ENCODE measurements around the gene RGS13.
"Not testable (repeated sequence)": the region's sequence is repeated elsewhere in the genome, so short reads cannot be mapped to it uniquely, and the experiment has no call there.

Gene RGS13

DNA sequence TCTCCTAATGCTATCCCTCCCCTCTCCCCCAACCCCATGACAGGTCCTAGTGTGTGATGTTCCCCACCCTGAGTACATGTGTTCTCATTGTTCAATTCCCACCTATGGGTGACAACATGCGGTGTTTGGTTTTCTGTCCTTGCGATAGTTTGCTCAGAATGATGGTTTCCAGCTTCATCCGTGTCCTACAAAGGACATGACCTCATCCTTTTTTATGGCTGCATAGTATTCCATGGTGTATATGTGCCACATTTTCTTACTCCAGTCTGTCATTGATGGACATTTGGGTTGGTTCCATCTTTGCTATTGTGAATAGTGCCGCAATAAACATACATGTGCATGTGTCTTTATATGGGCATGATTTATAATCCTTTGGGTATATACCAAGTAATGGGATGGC lies 47.1 kb downstream of the RGS13 start:
- H3K4me3 ChIP-seq (ENCODE audit: low read length in 2 of 2); H3K4me1 ChIP-seq (ENCODE audit: control insufficient read depth, insufficient read depth, low read length); H3K9me3 ChIP-seq (ENCODE audit: control insufficient read depth in 2 of 2, low read length in 2 of 2); H3K27me3 ChIP-seq (ENCODE audit: control insufficient read depth in 1 of 2, insufficient read depth in 2 of 2, low read length in 2 of 2); H3K9ac ChIP-seq (ENCODE audit: low read length in 2 of 2); H3K36me3 ChIP-seq (ENCODE audit: control insufficient read depth in 2 of 2, insufficient read depth in 2 of 2, low read length in 2 of 2); H3K27ac ChIP-seq (ENCODE audit: low read length): not testable (repeated sequence)

DNA sequence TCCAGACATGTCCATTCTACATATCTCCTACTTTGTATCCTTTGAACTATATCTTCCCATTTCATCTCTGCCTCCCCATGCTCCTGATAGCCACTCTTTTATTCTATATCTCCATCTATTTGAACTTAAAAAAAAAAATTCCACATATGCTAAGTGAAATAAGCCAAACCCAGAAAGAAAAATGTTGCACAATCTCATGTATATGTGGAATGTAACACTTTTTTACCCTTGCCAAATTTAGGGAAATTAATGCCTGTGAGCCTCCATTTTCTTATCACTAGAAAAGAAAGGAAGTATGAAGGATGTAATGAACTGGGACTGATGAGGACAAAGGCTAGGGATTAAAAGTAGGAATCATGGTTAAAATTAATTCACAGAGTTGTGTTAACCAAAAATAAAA lies 53.5 kb downstream of the RGS13 start:
- H3K27ac ChIP-seq (ENCODE audit: low read length): no peak overlapping the region
- no peaks in the 10 kb centered on the region for H3K9me3 ChIP-seq (ENCODE audit: control insufficient read depth in 2 of 2, low read length in 2 of 2)
- no peaks in the 10 kb centered on the region for H3K36me3 ChIP-seq (ENCODE audit: control insufficient read depth in 2 of 2, insufficient read depth in 2 of 2, low read length in 2 of 2)
- no peak overlapping the region for H3K9ac ChIP-seq (ENCODE audit: low read length in 2 of 2)
- no peaks in the 10 kb centered on the region for H3K27me3 ChIP-seq (ENCODE audit: control insufficient read depth in 1 of 2, insufficient read depth in 2 of 2, low read length in 2 of 2)
- H3K4me1 ChIP-seq (ENCODE audit: control insufficient read depth, insufficient read depth, low read length): no peaks in the 10 kb centered on the region
- no peak overlapping the region for H3K4me3 ChIP-seq (ENCODE audit: low read length in 2 of 2)

DNA sequence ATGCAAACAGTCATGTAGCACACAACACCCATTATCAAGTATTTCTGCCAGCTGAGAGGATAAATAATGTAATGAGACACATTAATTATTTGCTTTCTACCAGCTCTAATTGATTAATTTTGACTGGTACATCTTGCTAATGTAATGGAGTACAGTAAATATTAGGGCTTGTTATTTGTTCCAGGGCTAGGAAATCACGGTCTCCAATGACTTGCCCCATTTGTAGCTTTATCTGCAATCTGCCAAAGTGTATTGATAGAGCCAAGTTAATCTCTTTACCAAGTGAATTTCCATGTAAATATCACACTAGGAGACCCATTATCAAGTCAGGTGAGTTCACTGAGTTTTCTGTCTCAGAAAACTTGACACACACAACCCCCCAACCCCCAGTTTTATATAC lies 55.1 kb downstream of the RGS13 start:
- no peaks in the 10 kb centered on the region for H3K27me3 ChIP-seq (ENCODE audit: control insufficient read depth in 1 of 2, insufficient read depth in 2 of 2, low read length in 2 of 2)
- no peaks in the 10 kb centered on the region for H3K4me1 ChIP-seq (ENCODE audit: control insufficient read depth, insufficient read depth, low read length)

DNA sequence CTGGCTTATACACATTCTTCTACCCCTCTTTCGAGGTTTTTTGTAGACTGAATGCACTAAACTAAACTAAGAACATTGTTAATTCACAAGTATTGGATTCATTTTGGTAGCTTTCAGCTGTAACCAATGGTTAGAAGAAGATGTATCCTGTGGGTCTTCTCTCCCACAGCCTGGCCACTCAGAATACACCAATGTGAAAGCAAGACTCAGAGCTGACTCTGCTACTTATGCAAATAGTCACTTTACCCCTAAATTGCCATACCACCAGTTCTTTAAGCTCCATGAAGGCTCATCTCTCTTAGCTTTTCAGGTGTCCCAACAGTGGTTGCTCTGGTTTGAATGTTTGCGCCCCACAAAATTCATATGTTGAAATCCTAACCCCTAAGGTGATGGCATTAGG lies 60.1 kb downstream of the RGS13 start:
- Histone ChIP-seq H3K27ac (ENCODE audit: low read length) (no peak overlapping the region), H3K4me3 (ENCODE audit: low read length in 2 of 2) (no peak overlapping the region), H3K36me3 (ENCODE audit: control insufficient read depth in 2 of 2, insufficient read depth in 2 of 2, low read length in 2 of 2) (no peaks in the 10 kb centered on the region), H3K9ac (ENCODE audit: low read length in 2 of 2) (no peak overlapping the region), H3K27me3 (ENCODE audit: control insufficient read depth in 1 of 2, insufficient read depth in 2 of 2, low read length in 2 of 2) (no peaks in the 10 kb centered on the region), H3K9me3 (ENCODE audit: control insufficient read depth in 2 of 2, low read length in 2 of 2) (no peaks in the 10 kb centered on the region), H3K4me1 (ENCODE audit: control insufficient read depth, insufficient read depth, low read length) (no peaks in the 10 kb centered on the region)

More for the DNA sequence above, 55.1 kb downstream of the RGS13 start:
- H3K9me3 ChIP-seq (ENCODE audit: control insufficient read depth in 2 of 2, low read length in 2 of 2): no peaks in the 10 kb centered on the region
- no peak overlapping the region for H3K4me3 ChIP-seq (ENCODE audit: low read length in 2 of 2)
- no peak overlapping the region for H3K27ac ChIP-seq (ENCODE audit: low read length)
- H3K9ac ChIP-seq (ENCODE audit: low read length in 2 of 2): no peak overlapping the region
- H3K36me3 ChIP-seq (ENCODE audit: control insufficient read depth in 2 of 2, insufficient read depth in 2 of 2, low read length in 2 of 2): no peaks in the 10 kb centered on the region

DNA sequence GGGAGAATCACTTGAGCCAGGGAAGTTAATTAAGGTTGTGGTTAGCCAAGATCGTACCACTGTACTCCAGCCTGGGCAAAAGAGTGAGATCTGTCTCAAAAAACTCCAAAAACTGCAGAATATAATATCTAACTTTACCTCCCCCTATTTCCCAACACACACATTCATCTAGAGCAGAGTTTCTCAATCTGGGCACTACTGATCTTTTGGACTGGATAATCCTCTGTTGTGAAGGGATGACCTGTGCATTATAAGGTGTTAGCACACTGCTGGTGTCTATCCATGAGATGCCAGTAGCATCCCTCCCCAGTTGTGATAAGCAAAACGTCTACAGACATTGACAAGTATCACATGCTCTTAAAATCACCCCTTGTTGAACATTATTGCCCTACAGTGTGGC lies 61.8 kb downstream of the RGS13 start:
- no peaks in the 10 kb centered on the region for H3K4me1 ChIP-seq (ENCODE audit: control insufficient read depth, insufficient read depth, low read length)
- no peaks in the 10 kb centered on the region for H3K27me3 ChIP-seq (ENCODE audit: control insufficient read depth in 1 of 2, insufficient read depth in 2 of 2, low read length in 2 of 2)
- H3K4me3 ChIP-seq (ENCODE audit: low read length in 2 of 2): no peak overlapping the region
- no peaks in the 10 kb centered on the region for H3K9me3 ChIP-seq (ENCODE audit: control insufficient read depth in 2 of 2, low read length in 2 of 2)
- no peak overlapping the region for H3K9ac ChIP-seq (ENCODE audit: low read length in 2 of 2)
- no peaks in the 10 kb centered on the region for H3K36me3 ChIP-seq (ENCODE audit: control insufficient read depth in 2 of 2, insufficient read depth in 2 of 2, low read length in 2 of 2)
- no peak overlapping the region for H3K27ac ChIP-seq (ENCODE audit: low read length)

DNA sequence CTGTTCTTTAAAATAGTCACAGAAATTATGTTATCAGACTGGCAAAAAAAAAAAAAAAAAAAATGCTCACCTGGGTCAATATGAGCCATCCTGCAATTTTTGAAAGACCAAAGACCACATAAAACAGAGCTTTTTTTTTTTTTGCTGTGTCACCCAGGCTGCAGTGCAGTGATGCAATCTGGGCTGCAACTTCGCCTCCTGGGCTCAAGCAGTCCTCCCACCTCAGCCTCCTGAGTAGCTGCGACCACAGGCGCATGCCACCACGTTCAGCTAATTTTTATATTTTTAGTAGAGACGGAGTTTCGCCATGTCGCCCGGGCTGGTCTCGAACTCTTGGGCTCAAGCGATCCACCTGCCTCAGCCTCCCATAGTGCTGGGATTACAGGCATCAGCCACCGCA lies 62.8 kb downstream of the RGS13 start:
- H3K27ac ChIP-seq (ENCODE audit: low read length): no peak overlapping the region
- no peak overlapping the region for H3K4me3 ChIP-seq (ENCODE audit: low read length in 2 of 2)
- H3K27me3 ChIP-seq (ENCODE audit: control insufficient read depth in 1 of 2, insufficient read depth in 2 of 2, low read length in 2 of 2): no peaks in the 10 kb centered on the region
- no peaks in the 10 kb centered on the region for H3K36me3 ChIP-seq (ENCODE audit: control insufficient read depth in 2 of 2, insufficient read depth in 2 of 2, low read length in 2 of 2)
- H3K9ac ChIP-seq (ENCODE audit: low read length in 2 of 2): no peak overlapping the region
- no peaks in the 10 kb centered on the region for H3K9me3 ChIP-seq (ENCODE audit: control insufficient read depth in 2 of 2, low read length in 2 of 2)
- no peaks in the 10 kb centered on the region for H3K4me1 ChIP-seq (ENCODE audit: control insufficient read depth, insufficient read depth, low read length)

DNA sequence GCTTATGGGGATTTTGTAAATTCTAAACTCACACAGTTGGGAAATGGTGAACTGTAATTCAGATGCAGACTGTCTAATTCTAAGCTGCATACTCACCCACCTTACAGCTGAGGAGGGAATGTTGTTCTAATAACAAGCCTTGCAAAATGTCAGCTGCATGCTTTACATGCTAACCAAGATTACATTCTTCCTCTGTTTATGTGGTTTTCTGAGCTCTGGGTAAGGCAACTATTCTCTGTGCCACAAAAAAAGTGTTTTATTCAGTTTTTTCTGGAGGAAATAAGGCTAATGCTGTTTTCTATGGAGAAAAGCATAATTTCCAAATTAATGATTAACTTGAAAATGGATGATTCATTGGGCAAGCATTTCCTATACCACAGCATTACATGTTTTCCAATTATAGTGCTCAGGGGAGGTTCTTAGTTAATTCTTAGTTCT lies 64.9 kb downstream of the RGS13 start:
- Histone ChIP-seq H3K27me3 (ENCODE audit: control insufficient read depth in 1 of 2, insufficient read depth in 2 of 2, low read length in 2 of 2) (no peaks in the 10 kb centered on the region), H3K9me3 (ENCODE audit: control insufficient read depth in 2 of 2, low read length in 2 of 2) (no peaks in the 10 kb centered on the region), H3K27ac (ENCODE audit: low read length) (no peak overlapping the region), H3K9ac (ENCODE audit: low read length in 2 of 2) (no peak overlapping the region), H3K36me3 (ENCODE audit: control insufficient read depth in 2 of 2, insufficient read depth in 2 of 2, low read length in 2 of 2) (no peaks in the 10 kb centered on the region), H3K4me3 (ENCODE audit: low read length in 2 of 2) (no peak overlapping the region), H3K4me1 (ENCODE audit: control insufficient read depth, insufficient read depth, low read length) (no peaks in the 10 kb centered on the region)

DNA sequence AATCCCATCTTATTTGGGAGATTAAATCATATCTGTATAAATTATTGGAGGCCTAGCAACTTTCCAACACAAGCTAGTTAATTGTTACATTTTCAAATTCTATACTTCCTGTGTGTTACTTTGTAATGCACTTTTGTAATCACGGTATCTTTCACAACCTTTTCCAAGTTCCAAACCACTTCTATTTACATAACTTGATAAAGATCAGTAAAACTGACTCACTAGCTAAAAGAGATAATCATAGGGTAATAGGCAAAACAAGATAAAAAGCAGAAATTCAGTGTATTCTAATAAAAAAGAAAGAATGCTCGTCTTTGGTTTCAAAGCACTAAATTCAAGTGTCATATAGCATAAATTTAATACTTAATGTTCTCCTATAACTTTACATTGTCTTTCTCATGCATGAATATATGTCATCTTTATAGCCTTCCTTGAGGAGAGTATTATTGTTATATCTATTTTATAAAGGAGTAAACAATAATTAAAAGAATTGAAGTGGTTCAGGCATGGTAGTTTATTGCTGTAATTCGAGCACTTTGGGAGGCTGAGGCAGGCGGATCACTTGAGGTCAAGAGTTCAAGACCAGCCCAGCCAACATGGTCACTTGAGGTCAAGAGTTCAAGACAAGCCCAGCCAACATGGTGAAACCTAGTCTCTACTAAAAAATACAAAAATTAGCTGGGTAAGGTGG lies 66.4 kb downstream of the RGS13 start:
- no peak overlapping the region for H3K27ac ChIP-seq (ENCODE audit: low read length)
- no peaks in the 10 kb centered on the region for H3K27me3 ChIP-seq (ENCODE audit: control insufficient read depth in 1 of 2, insufficient read depth in 2 of 2, low read length in 2 of 2)
- H3K4me3 ChIP-seq (ENCODE audit: low read length in 2 of 2): no peak overlapping the region
- H3K36me3 ChIP-seq (ENCODE audit: control insufficient read depth in 2 of 2, insufficient read depth in 2 of 2, low read length in 2 of 2): no peaks in the 10 kb centered on the region
- no peak overlapping the region for H3K9ac ChIP-seq (ENCODE audit: low read length in 2 of 2)
- no peaks in the 10 kb centered on the region for H3K4me1 ChIP-seq (ENCODE audit: control insufficient read depth, insufficient read depth, low read length)
- H3K9me3 ChIP-seq (ENCODE audit: control insufficient read depth in 2 of 2, low read length in 2 of 2): no peaks in the 10 kb centered on the region

DNA sequence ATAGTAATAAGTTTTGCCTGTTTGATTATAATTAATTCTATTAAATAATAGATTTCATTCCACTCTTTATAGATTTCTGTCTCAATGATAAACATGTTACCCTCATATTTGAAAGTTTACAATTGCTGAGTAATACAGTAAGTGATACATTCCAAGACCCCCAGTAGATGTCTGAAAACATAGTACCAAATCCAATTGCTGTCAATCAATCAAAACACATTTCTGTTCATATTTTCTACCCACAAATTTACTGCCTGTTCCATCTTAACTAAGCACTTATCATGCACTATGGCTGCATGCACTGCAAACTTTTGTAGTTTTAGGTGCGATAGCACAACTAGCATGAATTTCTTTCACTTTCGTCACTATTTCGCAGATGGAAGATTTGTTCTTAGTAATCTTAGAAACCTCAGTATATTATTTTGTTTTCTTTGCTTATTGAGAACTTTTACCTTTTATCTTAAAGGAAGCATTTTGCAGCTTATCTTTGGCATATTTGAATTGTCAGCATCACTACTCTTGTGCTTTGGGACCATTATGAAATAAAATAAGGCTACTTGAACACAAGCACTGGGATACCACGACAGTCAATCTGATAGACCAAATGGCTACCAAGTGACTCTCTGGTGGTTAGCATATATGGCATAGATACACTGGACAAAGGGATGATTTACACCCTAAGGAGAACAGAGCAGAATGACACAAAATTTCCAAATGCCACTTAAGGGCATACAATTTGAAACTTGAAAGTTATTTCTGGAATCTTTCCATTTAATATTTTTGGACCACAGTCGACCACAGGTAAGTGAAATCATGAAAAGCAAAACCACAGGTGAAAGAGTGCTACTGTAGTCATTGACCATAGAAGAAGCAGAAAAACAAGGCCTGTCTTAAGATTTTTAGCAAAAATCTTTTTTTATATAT lies 67.6 kb downstream of the RGS13 start:
- Histone ChIP-seq H3K4me1 (ENCODE audit: control insufficient read depth, insufficient read depth, low read length) (no peaks in the 10 kb centered on the region), H3K27ac (ENCODE audit: low read length) (no peak overlapping the region), H3K36me3 (ENCODE audit: control insufficient read depth in 2 of 2, insufficient read depth in 2 of 2, low read length in 2 of 2) (no peaks in the 10 kb centered on the region), H3K27me3 (ENCODE audit: control insufficient read depth in 1 of 2, insufficient read depth in 2 of 2, low read length in 2 of 2) (no peaks in the 10 kb centered on the region), H3K9ac (ENCODE audit: low read length in 2 of 2) (no peak overlapping the region), H3K9me3 (ENCODE audit: control insufficient read depth in 2 of 2, low read length in 2 of 2) (no peaks in the 10 kb centered on the region), H3K4me3 (ENCODE audit: low read length in 2 of 2) (no peak overlapping the region)

DNA sequence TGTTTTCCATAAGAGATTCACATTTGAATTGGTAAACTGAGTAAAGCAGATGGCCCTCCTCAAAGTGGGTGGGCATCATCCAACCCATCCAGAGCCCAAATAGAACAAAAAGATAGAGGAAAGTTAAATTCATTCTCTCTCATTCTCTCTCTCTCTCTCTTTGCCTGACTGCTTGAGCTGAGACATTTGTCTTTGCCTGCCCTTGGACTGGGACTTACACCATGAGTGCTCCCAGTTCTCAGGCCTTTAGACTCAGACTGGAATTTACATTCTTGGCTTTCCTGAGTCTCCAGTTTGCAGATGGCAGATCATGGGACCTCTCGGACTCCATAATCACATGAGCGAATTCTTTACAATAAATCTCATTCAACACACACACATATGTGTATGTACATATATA lies 69.6 kb downstream of the RGS13 start:
- Histone ChIP-seq H3K9me3 (ENCODE audit: control insufficient read depth in 2 of 2, low read length in 2 of 2) (no peaks in the 10 kb centered on the region), H3K9ac (ENCODE audit: low read length in 2 of 2) (no peak overlapping the region), H3K27me3 (ENCODE audit: control insufficient read depth in 1 of 2, insufficient read depth in 2 of 2, low read length in 2 of 2) (no peaks in the 10 kb centered on the region), H3K36me3 (ENCODE audit: control insufficient read depth in 2 of 2, insufficient read depth in 2 of 2, low read length in 2 of 2) (no peaks in the 10 kb centered on the region), H3K27ac (ENCODE audit: low read length) (no peak overlapping the region), H3K4me3 (ENCODE audit: low read length in 2 of 2) (no peak overlapping the region), H3K4me1 (ENCODE audit: control insufficient read depth, insufficient read depth, low read length) (no peaks in the 10 kb centered on the region)

DNA sequence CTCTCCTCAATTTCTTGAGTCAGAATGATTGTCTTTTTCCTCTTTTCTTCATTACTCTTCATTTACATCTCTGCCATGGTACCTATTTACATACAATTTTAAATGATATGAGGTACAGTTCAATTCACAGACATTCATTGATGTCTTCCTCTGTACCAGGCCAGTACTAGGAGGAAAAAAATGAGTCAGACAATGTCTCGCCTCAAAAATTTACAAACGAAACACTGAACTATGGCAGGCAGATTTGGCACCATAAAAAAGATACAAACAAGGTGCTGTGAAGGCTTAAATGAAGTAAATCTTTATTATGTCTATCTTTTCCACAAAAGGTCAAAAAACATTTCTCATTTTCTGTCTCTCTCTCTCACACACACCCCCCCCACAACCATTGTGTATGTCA lies 71.0 kb downstream of the RGS13 start:
- H3K27ac ChIP-seq (ENCODE audit: low read length): no peak overlapping the region
- H3K9ac ChIP-seq (ENCODE audit: low read length in 2 of 2): no peak overlapping the region
- H3K36me3 ChIP-seq (ENCODE audit: control insufficient read depth in 2 of 2, insufficient read depth in 2 of 2, low read length in 2 of 2): no peaks in the 10 kb centered on the region
- no peak overlapping the region for H3K4me3 ChIP-seq (ENCODE audit: low read length in 2 of 2)
- H3K9me3 ChIP-seq (ENCODE audit: control insufficient read depth in 2 of 2, low read length in 2 of 2): no peaks in the 10 kb centered on the region
- H3K4me1 ChIP-seq (ENCODE audit: control insufficient read depth, insufficient read depth, low read length): no peaks in the 10 kb centered on the region
- H3K27me3 ChIP-seq (ENCODE audit: control insufficient read depth in 1 of 2, insufficient read depth in 2 of 2, low read length in 2 of 2): no peaks in the 10 kb centered on the region
